AG04449 (cell line): ENCODE results near the gene ZNF587B.
"Not testable (repeated sequence)": the region's sequence is repeated elsewhere in the genome, so short reads cannot be mapped to it uniquely, and the experiment has no call there.

Experiments used
- CTCF ChIA-PET: fragments of 350-600 bp; formaldehyde crosslinking; extraction: SDS; loops from one replicate; lab custom pipeline; 2021; ENCODE audit warnings: antibody characterized with exemption; lab: Yijun Ruan, JAX
- POLR2A ChIA-PET: fragments of 400-600, 350-600 bp; formaldehyde crosslinking; extraction: SDS; loops from one replicate; lab custom pipeline; 2020; ENCODE audit warnings: antibody characterized with exemption, inconsistent platforms; lab: Yijun Ruan, JAX
- DNase-seq: peaks from one replicate; pipeline ENCODE4 v3.0.0-alpha.2; 2010; ENCODE audit warnings: low read depth, low spot score
- H3K4me3 ChIP-seq: 2 replicates; pipeline ENCODE4 v1.5.1; 2011; ENCODE audit warnings: low read depth, mild to moderate bottlenecking, control low read depth, low read length
- CTCF ChIP-seq: IDR thresholded peaks from one replicate; pipeline ENCODE4 v1.5.1; 2011; ENCODE audit warnings: mild to moderate bottlenecking, moderate library complexity, low read length, control low read depth, inconsistent platforms; ENCODE audit not compliant: insufficient read depth; ENCODE audit errors: missing control alignments

ZNF587B gene

GRCh38 chr19:57800696-57801095 lies 29.4 kb upstream of the ZNF587B start:
- no peak for TF ChIP-seq CTCF
- ChIA-PET CTCF (interaction anchor here (1.2 kb wide), 1 partner anchor 12 kb away, joined by 3 read pairs; no protein-coding TSS in a partner anchor), POLR2A (no interaction called here)
- DNase-seq: no peak
- no peak overlapping the region for H3K4me3 ChIP-seq

- TF ChIP-seq CTCF: no peak
- ChIA-PET CTCF (interaction anchor here (1.0 kb wide), 1 partner anchor 17 kb away, joined by 3 read pairs; no protein-coding TSS in a partner anchor), POLR2A (no interaction called here)
- no peak for DNase-seq
- H3K4me3 ChIP-seq: no peak overlapping the region
Measured at GRCh38 chr19:57802269-57802668, 27.8 kb upstream of the ZNF587B start.

- ChIA-PET POLR2A (no interaction called here), CTCF (no interaction called here)
- TF ChIP-seq CTCF: no peak
- H3K4me3 ChIP-seq: peak overlapping the region; percentile 74
- no peak for DNase-seq
Measured at GRCh38 chr19:57803265-57803593, 26.9 kb upstream of the ZNF587B start.

GRCh38 chr19:57803594-57804325 lies 26.3 kb upstream of the ZNF587B start:
- TF ChIP-seq CTCF: no peak
- POLR2A ChIA-PET: interaction anchor here (0.6 to 1.5 kb wide), 3 partner anchors 10 to 16 kb away, joined by 4 to 7 read pairs (median 5); partner anchors contain the start of gene ZNF552
- DNase-seq: peak; percentile 77
- CTCF ChIA-PET: interaction anchor here (1.0 to 1.2 kb wide), 2 partner anchors 11 to 15 kb away, joined by 3 read pairs; no protein-coding TSS in a partner anchor
- peak overlapping the region; percentile 74 for H3K4me3 ChIP-seq

GRCh38 chr19:57807541-57807940 lies 22.6 kb upstream of the ZNF587B start:
- POLR2A ChIA-PET: no interaction called here
- no peak for DNase-seq
- TF ChIP-seq CTCF: no peak
- CTCF ChIA-PET: interaction anchor here (0.7 kb wide), 1 partner anchor 12 kb away, joined by 3 read pairs; no protein-coding TSS in a partner anchor
- H3K4me3 ChIP-seq: no peak overlapping the region

GRCh38 chr19:57810410-57811295 lies 19.4 kb upstream of the ZNF587B start:
- CTCF ChIA-PET, H3K4me3 ChIP-seq, POLR2A ChIA-PET, DNase-seq: not testable (repeated sequence)
